HG02852 (cell line): ENCODE data around the gene SUMO4.

Experiments used
- ATAC-seq: cut with Tn5 transposase; IDR thresholded peaks from one replicate; pipeline ENCODE4 v1.9.1; 2021; ENCODE audit warnings: mild to moderate bottlenecking, moderate library complexity; ENCODE audit not compliant: unreplicated experiment

Gene SUMO4

GRCh38 chr6:149389509-149390297, 10.4 kb upstream of the SUMO4 start:
- no peak for ATAC-seq

- ATAC-seq: no peak
Observed at GRCh38 chr6:149392093-149392492, 8.0 kb upstream of the SUMO4 start.

- ATAC-seq: no peak
Observed at GRCh38 chr6:149392535-149392934, 7.5 kb upstream of the SUMO4 start.

GRCh38 chr6:149393002-149393679, 6.9 kb upstream of the SUMO4 start:
- no peak for ATAC-seq

GRCh38 chr6:149395185-149395584, 4.9 kb upstream of the SUMO4 start:
- no peak for ATAC-seq

GRCh38 chr6:149397384-149397783, 2.7 kb upstream of the SUMO4 start:
- ATAC-seq: no peak

- no peak for ATAC-seq
Observed at GRCh38 chr6:149403534-149403933, 3.5 kb downstream of the SUMO4 start.

- no peak for ATAC-seq
Observed at GRCh38 chr6:149405823-149406765, 6.0 kb downstream of the SUMO4 start.

GRCh38 chr6:149409617-149410016, 9.6 kb downstream of the SUMO4 start:
- ATAC-seq: no peak

GRCh38 chr6:149410557-149410956, 10.5 kb downstream of the SUMO4 start:
- no peak for ATAC-seq

- no peak for ATAC-seq
Observed at GRCh38 chr6:149414009-149414408, 13.9 kb downstream of the SUMO4 start.

GRCh38 chr6:149414821-149415220, 14.8 kb downstream of the SUMO4 start:
- no peak for ATAC-seq

- ATAC-seq: no peak
Observed at GRCh38 chr6:149419696-149420404, 19.8 kb downstream of the SUMO4 start.

- no peak for ATAC-seq
Observed at GRCh38 chr6:149421132-149421531, 21.1 kb downstream of the SUMO4 start.

GRCh38 chr6:149422581-149422980, 22.5 kb downstream of the SUMO4 start:
- ATAC-seq: no peak

GRCh38 chr6:149423964-149424440, 23.9 kb downstream of the SUMO4 start:
- no peak for ATAC-seq

GRCh38 chr6:149425224-149425623, 25.2 kb downstream of the SUMO4 start:
- no peak for ATAC-seq

GRCh38 chr6:149425754-149426153, 25.7 kb downstream of the SUMO4 start:
- no peak for ATAC-seq

GRCh38 chr6:149428606-149429005, 28.5 kb downstream of the SUMO4 start:
- ATAC-seq: no peak
